ENCODE results near the gene SENP5. TPM values are rescaled to one million over a fixed set of nuclear protein-coding genes. Genes with fewer than 3 reads are reported as not detected.

The SENP5 gene
- total and polyA plus RNA-seq, 2 of the 8 experiments (the other 6 are each of a cell fraction or from before 2014, with no cell fraction given): 6.7 to 27.3 TPM

DNA sequence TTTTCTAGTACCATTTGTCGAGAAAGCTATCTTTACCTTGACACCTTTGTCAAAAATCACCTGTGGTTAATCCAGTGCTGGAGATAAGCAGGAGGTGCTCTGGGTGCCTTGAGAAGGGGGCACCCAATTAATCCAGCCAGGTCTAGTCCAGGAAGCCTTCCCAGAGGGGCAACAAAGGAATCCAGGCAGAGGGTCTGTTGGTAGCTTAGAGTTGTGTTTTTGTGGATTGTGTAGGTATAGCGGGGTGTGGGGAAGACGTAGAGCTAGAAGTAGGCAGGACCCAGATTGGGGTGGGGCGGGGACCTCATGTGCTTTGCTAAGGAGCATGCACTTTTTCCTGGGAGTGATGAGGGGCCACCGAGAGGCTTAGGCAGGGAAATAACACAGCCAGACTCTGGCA lies 106.9 kb downstream of the SENP5 start:
- no peaks in the 10 kb centered on the region for H4K20me1 ChIP-seq (replicated peaks in 1 of 2; ENCODE audit: control insufficient read depth in 1 of 2, insufficient read depth in 2 of 2, low read length in 2 of 2)
- no peak overlapping the region for H2BK5ac ChIP-seq (ENCODE audit: low read depth, low read length)
- no peak overlapping the region for H3K23ac ChIP-seq (ENCODE audit: insufficient read length)
- peaks cover 15 to 20% (median 18%) of the 10 kb centered on the region in 4 experiments for H3K27me3 ChIP-seq (replicated peaks in 1 of 4; ENCODE audit: control insufficient read depth in 3 of 4, extremely low read depth in 1 of 4, insufficient read depth in 3 of 4, low read length in 3 of 4)
- no peak overlapping the region for H4K5ac ChIP-seq (ENCODE audit: insufficient read length, low read depth, low read length)
- CTCF ChIA-PET (ENCODE audit: partially characterized antibody): interaction anchor here (0.6 to 1.3 kb wide), 2 partner anchors 19 to 557 kb away, joined by 3 to 4 read pairs; no protein-coding TSS in a partner anchor
- H2BK15ac ChIP-seq (ENCODE audit: low read length): no peak overlapping the region
- no peak overlapping the region for H3K56ac ChIP-seq (replicated peaks; ENCODE audit: insufficient read length, low read depth, low read length)
- H3K4ac ChIP-seq (replicated peaks; ENCODE audit: insufficient read length, low read depth, low read length): no peak overlapping the region
- H4K91ac ChIP-seq (replicated peaks; ENCODE audit: insufficient read length, low read length): no peak overlapping the region
- no peak overlapping the region for H3K14ac ChIP-seq (ENCODE audit: insufficient read length)
- no peak overlapping the region for H3K4me3 ChIP-seq (ENCODE audit: extremely low read depth in 1 of 4, insufficient read depth in 2 of 4, low read depth in 3 of 4, low read length in 4 of 4)
- no peak overlapping the region for H2BK20ac ChIP-seq (ENCODE audit: low read length)
- no peak overlapping the region for H2BK120ac ChIP-seq (replicated peaks; ENCODE audit: low read depth, low read length)
- no peaks in the 10 kb centered on the region; the same call in 1 of the 2 replicates for H3K23me2 ChIP-seq (ENCODE audit: low read depth, low read length)
- H2AK5ac ChIP-seq (ENCODE audit: low read depth, low read length): no peak overlapping the region
- H4K8ac ChIP-seq (ENCODE audit: extremely low read depth, insufficient read depth, low read length): no peak overlapping the region
- no peaks in the 10 kb centered on the region for H3K79me2 ChIP-seq (ENCODE audit: control insufficient read depth in 1 of 2, insufficient read depth in 2 of 2, low read length in 2 of 2)
- H3K4me1 ChIP-seq (replicated peaks in 1 of 4; ENCODE audit: control insufficient read depth in 3 of 4, insufficient read depth in 4 of 4, low read length in 3 of 4): peaks cover 0 to 1% (median 0%) of the 10 kb centered on the region in 4 experiments; a peak in 1 of 7 replicates
- peaks cover 0 to under 1% (median 0%) of the 10 kb centered on the region in 4 experiments; a peak in 1 of 8 replicates for H3K36me3 ChIP-seq (ENCODE audit: control insufficient read depth in 2 of 4, insufficient read depth in 4 of 4, low read length in 3 of 4)
- no peak overlapping the region for H3K9ac ChIP-seq (replicated peaks in 1 of 4; ENCODE audit: extremely low read depth in 1 of 4, low read depth in 3 of 4, low read length in 3 of 4)
- H2BK12ac ChIP-seq (ENCODE audit: low read depth, low read length): no peak overlapping the region
- H3K27ac ChIP-seq (ENCODE audit: low read depth, low read length): no peak overlapping the region
- no peak overlapping the region for H2AFZ ChIP-seq (ENCODE audit: low read length)
- no peaks in the 10 kb centered on the region for H3K79me1 ChIP-seq (ENCODE audit: low read depth, low read length)
- DNase-seq (ENCODE audit: low read depth in 1 of 2, low spot score in 2 of 2): no peak
- no peak for FAIRE-seq
- TF ChIP-seq SP1 (IDR thresholded peaks at IDR 0.05; ENCODE audit: low read depth, low read length) (no peak), SRF (IDR thresholded peaks at IDR 0.05; ENCODE audit: low read depth, low read length) (no peak), TCF12 (IDR thresholded peaks at IDR 0.05; ENCODE audit: low read depth, low read length) (no peak)
- POLR2A ChIA-PET (ENCODE audit: partially characterized antibody): no interaction called here
- no peak overlapping the region for H3K4me2 ChIP-seq (ENCODE audit: insufficient read depth in 1 of 2, low read depth in 2 of 2, low read length in 2 of 2)
- no peaks in the 10 kb centered on the region for H3K9me3 ChIP-seq (ENCODE audit: insufficient read depth in 2 of 2, low read depth in 1 of 2, low read length in 1 of 2)
- H3K18ac ChIP-seq (ENCODE audit: extremely low read depth, low read length): no peak overlapping the region
- WGBS, 2 experiments (ENCODE audit: extremely low coverage in 1 of 2, insufficient coverage in 1 of 2, insufficient read length in 1 of 2, insufficient replicate concordance in 2 of 2, low coverage in 1 of 2, low lambda C conversion rate in 2 of 2, missing lambda C conversion rate in 1 of 2): 91% methylated on average over 5 of the region's 5 CpGs; no CpG with 5 or more reads in 1 of the 2 experiments
